Nephron progenitor cell (in vitro differentiated cells): ENCODE measurements around the gene WNT2B.
A peak's percentile ranks its signal among the peaks of the same experiment; 100 is the strongest.

ENCODE experiments used
- DNase-seq: peaks from one replicate; pipeline ENCODE4 v3.0.0; 2021
- H3K27ac Mint-ChIP-seq: 2 replicates; pipeline ENCODE4 v1.8.0; 2021; ENCODE audit warnings: mild to moderate bottlenecking, moderate library complexity, mixed read lengths
- H3K27me3 Mint-ChIP-seq: 2 replicates; pipeline ENCODE4 v1.8.0; 2021; ENCODE audit warnings: mild to moderate bottlenecking, low read depth, mixed read lengths; ENCODE audit not compliant: poor library complexity
- H3K36me3 Mint-ChIP-seq: 2 replicates; pipeline ENCODE4 v1.8.0; 2021; ENCODE audit warnings: low read depth, mixed read lengths
- H3K4me1 Mint-ChIP-seq: 2 replicates; pipeline ENCODE4 v1.8.0; 2021; ENCODE audit warnings: mixed read lengths
- H3K4me3 Mint-ChIP-seq: 2 replicates; pipeline ENCODE4 v1.8.0; 2021; ENCODE audit warnings: mild to moderate bottlenecking, moderate library complexity, mixed read lengths
- H3K9me3 Mint-ChIP-seq: 2 replicates; pipeline ENCODE4 v1.8.0; 2021; ENCODE audit warnings: mild to moderate bottlenecking, moderate library complexity, mixed read lengths
- TF ChIP-seq, protein P1 (sequence below): fragments of 200-600 bp; sonication (generic); IDR thresholded peaks from 2 replicates; pipeline ENCODE4 v1.5.0; 2021; ENCODE audit warnings: antibody characterized with exemption

Gene WNT2B

DNA sequence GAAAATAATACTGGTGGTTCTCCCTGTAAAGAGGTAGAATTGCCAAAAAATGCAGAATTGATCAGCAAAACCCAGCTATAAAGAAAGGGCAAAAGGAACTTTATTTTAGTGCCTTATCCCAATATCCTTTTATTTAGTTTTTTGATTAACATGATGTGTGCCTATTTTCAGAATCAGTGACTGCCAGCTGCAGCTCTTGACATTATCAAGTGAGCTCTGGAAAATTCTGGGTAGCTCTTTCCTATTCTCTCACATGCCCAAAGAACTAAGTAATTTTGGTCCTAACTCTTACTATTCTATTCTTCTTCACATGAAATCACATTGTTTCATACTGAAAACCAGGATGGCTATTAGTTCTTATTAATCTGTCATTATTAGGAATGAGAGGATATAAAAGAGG lies 22.1 kb downstream of the WNT2B start:
- no peak overlapping the region for H3K4me3 Mint-ChIP-seq
- DNase-seq = no peak
- TF ChIP-seq, protein P1, sequence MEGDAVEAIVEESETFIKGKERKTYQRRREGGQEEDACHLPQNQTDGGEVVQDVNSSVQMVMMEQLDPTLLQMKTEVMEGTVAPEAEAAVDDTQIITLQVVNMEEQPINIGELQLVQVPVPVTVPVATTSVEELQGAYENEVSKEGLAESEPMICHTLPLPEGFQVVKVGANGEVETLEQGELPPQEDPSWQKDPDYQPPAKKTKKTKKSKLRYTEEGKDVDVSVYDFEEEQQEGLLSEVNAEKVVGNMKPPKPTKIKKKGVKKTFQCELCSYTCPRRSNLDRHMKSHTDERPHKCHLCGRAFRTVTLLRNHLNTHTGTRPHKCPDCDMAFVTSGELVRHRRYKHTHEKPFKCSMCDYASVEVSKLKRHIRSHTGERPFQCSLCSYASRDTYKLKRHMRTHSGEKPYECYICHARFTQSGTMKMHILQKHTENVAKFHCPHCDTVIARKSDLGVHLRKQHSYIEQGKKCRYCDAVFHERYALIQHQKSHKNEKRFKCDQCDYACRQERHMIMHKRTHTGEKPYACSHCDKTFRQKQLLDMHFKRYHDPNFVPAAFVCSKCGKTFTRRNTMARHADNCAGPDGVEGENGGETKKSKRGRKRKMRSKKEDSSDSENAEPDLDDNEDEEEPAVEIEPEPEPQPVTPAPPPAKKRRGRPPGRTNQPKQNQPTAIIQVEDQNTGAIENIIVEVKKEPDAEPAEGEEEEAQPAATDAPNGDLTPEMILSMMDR = no peak
- no peak overlapping the region for H3K27ac Mint-ChIP-seq
- H3K9me3 Mint-ChIP-seq = no peaks in the 10 kb centered on the region
- no peaks in the 10 kb centered on the region for H3K27me3 Mint-ChIP-seq
- H3K4me1 Mint-ChIP-seq = peaks cover 6% of the 10 kb centered on the region
- peaks cover 40% of the 10 kb centered on the region for H3K36me3 Mint-ChIP-seq

DNA sequence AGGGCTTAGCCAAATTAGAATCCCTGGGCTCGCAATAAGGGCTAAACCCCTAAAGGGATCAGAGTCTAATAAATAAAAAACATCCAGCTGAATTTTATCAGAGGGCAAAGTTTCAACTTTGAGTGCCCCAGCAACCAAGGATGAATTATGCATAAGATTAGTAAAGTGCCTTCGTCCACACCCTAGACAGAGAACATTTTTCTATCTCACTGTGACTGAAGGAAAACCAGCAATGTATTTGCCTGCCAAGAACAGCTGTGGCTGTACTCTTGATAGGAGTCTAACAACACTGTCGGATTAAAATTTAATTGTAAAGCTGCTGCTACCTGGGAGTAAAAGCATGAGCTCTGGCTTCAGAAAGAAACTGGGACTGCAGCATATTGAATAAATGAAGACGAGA lies 23.3 kb downstream of the WNT2B start:
- Mint-ChIP-seq H3K27ac (peak overlapping the region; percentile 59), H3K27me3 (no peaks in the 10 kb centered on the region), H3K4me1 (peaks cover 6% of the 10 kb centered on the region), H3K36me3 (peaks cover 35% of the 10 kb centered on the region), H3K4me3 (no peak overlapping the region), H3K9me3 (no peaks in the 10 kb centered on the region)
- TF ChIP-seq, protein P1 = no peak
- no peak for DNase-seq

DNA sequence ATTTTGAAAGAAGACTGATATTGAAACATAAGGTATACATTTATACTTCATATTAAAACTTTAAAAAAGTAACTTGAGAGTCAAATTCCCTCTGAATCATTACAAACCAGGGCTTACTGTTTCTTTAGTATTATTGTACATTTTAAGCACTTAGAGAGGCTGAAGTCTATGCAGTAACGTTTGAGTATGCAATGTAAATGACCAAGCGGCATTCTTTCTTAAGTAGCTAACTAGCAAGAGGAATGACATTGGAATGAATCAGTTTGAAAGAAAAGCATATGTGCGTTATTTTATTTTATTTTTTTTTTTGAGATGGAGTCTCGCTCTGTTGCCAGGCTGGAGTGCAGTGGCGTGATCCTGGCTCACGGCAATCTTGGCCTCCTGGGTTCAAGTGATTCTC lies 24.3 kb downstream of the WNT2B start:
- Mint-ChIP-seq H3K9me3 (no peaks in the 10 kb centered on the region), H3K27ac (no peak overlapping the region), H3K4me3 (no peak overlapping the region), H3K4me1 (peaks cover 2% of the 10 kb centered on the region), H3K27me3 (no peaks in the 10 kb centered on the region), H3K36me3 (peaks cover 25% of the 10 kb centered on the region)
- DNase-seq = no peak
- TF ChIP-seq, protein P1 = no peak

DNA sequence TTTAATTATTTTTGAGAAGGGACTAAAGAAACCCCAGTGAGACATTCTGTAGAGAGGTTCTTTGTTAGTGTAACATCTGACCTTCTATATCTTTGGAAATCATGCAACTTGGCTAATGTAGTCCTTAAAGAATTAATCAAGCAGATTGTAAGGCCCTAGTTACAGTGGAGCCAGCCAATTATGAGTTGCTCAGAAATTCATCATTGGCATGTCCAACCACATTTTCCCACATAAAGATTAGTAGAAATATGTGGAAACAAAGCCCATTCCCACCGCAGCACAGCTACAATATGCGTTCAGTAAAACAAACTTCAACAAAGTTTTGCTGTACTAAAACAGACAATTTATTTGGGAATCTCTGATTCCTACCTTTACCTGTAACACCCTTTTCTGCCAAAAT lies 27.8 kb downstream of the WNT2B start:
- Mint-ChIP-seq H3K36me3 (peaks cover 36% of the 10 kb centered on the region), H3K4me3 (no peak overlapping the region), H3K4me1 (no peaks in the 10 kb centered on the region), H3K27ac (no peak overlapping the region), H3K27me3 (no peaks in the 10 kb centered on the region), H3K9me3 (no peaks in the 10 kb centered on the region)
- TF ChIP-seq, protein P1 = no peak
- no peak for DNase-seq

- DNase-seq = no peak
- no peak overlapping the region for H3K27ac Mint-ChIP-seq
- H3K4me1 Mint-ChIP-seq = no peaks in the 10 kb centered on the region
- H3K36me3 Mint-ChIP-seq = peaks cover 39% of the 10 kb centered on the region
- H3K9me3 Mint-ChIP-seq = no peaks in the 10 kb centered on the region
- no peak overlapping the region for H3K4me3 Mint-ChIP-seq
- TF ChIP-seq, protein P1 = no peak
- no peaks in the 10 kb centered on the region for H3K27me3 Mint-ChIP-seq
These were observed 28.7 kb downstream of the WNT2B start for GRCh38 chr1:112537456-112537855.

DNA sequence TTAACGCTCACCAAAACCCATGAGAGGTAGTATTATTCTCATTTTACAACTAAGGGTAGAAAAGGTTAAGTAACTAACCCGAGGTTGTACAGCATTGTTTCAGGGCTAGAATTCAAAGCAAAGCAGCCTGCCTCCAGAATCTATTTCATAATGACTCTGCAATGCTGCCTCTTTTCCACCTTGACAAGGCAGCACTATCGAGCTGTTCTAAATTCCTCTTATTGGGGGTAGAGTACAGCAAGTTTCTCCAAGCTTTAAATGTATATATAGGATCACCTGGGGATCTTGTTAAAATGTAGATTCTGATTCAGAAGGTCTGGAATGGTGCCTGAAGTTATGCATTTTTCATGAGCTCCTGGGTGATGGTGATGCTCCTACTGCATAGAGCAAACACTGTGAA lies 30.1 kb downstream of the WNT2B start:
- no peaks in the 10 kb centered on the region for H3K9me3 Mint-ChIP-seq
- no peak for DNase-seq
- H3K27me3 Mint-ChIP-seq = no peaks in the 10 kb centered on the region
- no peak overlapping the region for H3K27ac Mint-ChIP-seq
- TF ChIP-seq, protein P1 = no peak
- no peaks in the 10 kb centered on the region for H3K4me1 Mint-ChIP-seq
- peaks cover 28% of the 10 kb centered on the region for H3K36me3 Mint-ChIP-seq
- no peak overlapping the region for H3K4me3 Mint-ChIP-seq
